ENCODE measurements around the gene GGT1. TPM values are rescaled to one million over a fixed set of nuclear protein-coding genes. Genes with fewer than 3 reads are reported as not detected.

The GGT1 gene
- polyA plus RNA-seq, 1 of the 3 experiments (the other 2 are of a cell fraction), result 1.6 TPM

- TF ChIP-seq CHD2 (IDR thresholded peaks at IDR 0.05; ENCODE audit: low read length, partially characterized antibody) (no peak), NRF1 (IDR thresholded peaks at IDR 0.05; ENCODE audit: low read depth, low read length) (no peak), EZH2phosphoT487 (IDR thresholded peaks at IDR 0.05; ENCODE audit: borderline replicate concordance, low read depth) (no peak), POLR2AphosphoS5 (IDR thresholded peaks at IDR 0.05; ENCODE audit: low read depth, low read length) (no peak), MXI1 (IDR thresholded peaks at IDR 0.05; ENCODE audit: low read depth, low read length) (no peak), SMC3 (IDR thresholded peaks at IDR 0.05; ENCODE audit: low read depth, low read length) (no peak)
Observed at GRCh38 chr22:24585927-24586546, 17.0 kb upstream of the GGT1 start (continued).

- 92% methylated on average over 2 of the region's 5 CpGs for WGBS (ENCODE audit: low lambda C conversion rate)
- Histone ChIP-seq H3K9me2 (no peaks in the 10 kb centered on the region), H3K9ac (no peak overlapping the region), H3K4me1 (ENCODE audit: control insufficient read depth in 1 of 2, insufficient read depth in 2 of 2, low read depth in 1 of 2, low read length in 1 of 2) (peaks cover 10 to 52% of the 10 kb centered on the region in 2 experiments; a peak in 2 of 4 replicates), H3K79me2 (ENCODE audit: insufficient read depth) (no peaks in the 10 kb centered on the region), H3K4me3 (ENCODE audit: low read depth in 2 of 2, low read length in 1 of 2) (no peak overlapping the region), H3K27me3 (ENCODE audit: insufficient read depth) (no peaks in the 10 kb centered on the region), H3K27ac (ENCODE audit: low read depth in 2 of 2, low read length in 1 of 2) (no peak overlapping the region), H4K20me1 (ENCODE audit: insufficient read depth) (no peaks in the 10 kb centered on the region), H3F3A (replicated peaks; ENCODE audit: insufficient read depth) (no peaks in the 10 kb centered on the region), H2AFZ (ENCODE audit: low read depth) (no peak overlapping the region), H3K4me2 (no peak overlapping the region), H3K36me3 (replicated peaks in 1 of 2; ENCODE audit: control insufficient read depth in 1 of 2, insufficient read depth in 2 of 2, low read length in 1 of 2) (peaks cover 0 to 21% of the 10 kb centered on the region in 2 experiments), H3K9me3 (no peaks in the 10 kb centered on the region)
- DNase-seq, result no peak
- no peak for TF ChIP-seq FOSL2 (IDR thresholded peaks at IDR 0.05; ENCODE audit: borderline replicate concordance, low read depth)
- no peak for TF ChIP-seq JUND (IDR thresholded peaks at IDR 0.05)
- TF ChIP-seq SIN3A (IDR thresholded peaks at IDR 0.05; ENCODE audit: borderline replicate concordance, low read depth, low read length), result no peak
- TF ChIP-seq, protein P1, sequence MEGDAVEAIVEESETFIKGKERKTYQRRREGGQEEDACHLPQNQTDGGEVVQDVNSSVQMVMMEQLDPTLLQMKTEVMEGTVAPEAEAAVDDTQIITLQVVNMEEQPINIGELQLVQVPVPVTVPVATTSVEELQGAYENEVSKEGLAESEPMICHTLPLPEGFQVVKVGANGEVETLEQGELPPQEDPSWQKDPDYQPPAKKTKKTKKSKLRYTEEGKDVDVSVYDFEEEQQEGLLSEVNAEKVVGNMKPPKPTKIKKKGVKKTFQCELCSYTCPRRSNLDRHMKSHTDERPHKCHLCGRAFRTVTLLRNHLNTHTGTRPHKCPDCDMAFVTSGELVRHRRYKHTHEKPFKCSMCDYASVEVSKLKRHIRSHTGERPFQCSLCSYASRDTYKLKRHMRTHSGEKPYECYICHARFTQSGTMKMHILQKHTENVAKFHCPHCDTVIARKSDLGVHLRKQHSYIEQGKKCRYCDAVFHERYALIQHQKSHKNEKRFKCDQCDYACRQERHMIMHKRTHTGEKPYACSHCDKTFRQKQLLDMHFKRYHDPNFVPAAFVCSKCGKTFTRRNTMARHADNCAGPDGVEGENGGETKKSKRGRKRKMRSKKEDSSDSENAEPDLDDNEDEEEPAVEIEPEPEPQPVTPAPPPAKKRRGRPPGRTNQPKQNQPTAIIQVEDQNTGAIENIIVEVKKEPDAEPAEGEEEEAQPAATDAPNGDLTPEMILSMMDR (IDR thresholded peaks at IDR 0.05), result no peak
- POLR2A ChIA-PET, result no interaction called here
- CTCF ChIA-PET, result interaction anchor here (0.9 kb wide), 1 partner anchor 14 kb away, joined by 3 read pairs; no protein-coding TSS in a partner anchor
Observed at GRCh38 chr22:24587251-24587650, 15.7 kb upstream of the GGT1 start.

DNA sequence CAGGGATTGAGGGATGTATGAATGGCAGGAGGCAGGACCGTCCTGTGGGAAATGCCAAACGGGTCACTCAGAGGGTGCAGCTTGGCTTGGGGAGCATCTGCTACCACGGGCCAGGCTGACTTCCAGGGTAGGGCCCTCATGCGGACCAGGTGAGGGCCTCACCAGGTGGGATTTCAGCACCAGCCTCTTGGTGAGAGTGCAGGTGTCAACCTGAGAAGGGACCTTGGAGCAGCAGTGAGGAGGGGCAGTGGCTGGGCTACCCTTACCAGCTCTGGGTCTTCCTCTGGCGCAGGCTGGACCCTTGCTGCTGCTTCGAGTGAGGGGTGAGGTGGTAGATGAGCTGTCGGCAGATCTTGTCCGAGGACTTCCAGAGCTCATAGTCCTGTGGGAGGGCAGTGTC is 15.0 kb upstream of the GGT1 start:
- no peaks in the 10 kb centered on the region for H3K9me2 ChIP-seq
- no peak overlapping the region for H3K27ac ChIP-seq (ENCODE audit: low read depth in 2 of 2, low read length in 1 of 2)
- H3K79me2 ChIP-seq (ENCODE audit: insufficient read depth), result no peaks in the 10 kb centered on the region
- H2AFZ ChIP-seq (ENCODE audit: low read depth), result no peak overlapping the region
- H3F3A ChIP-seq (replicated peaks; ENCODE audit: insufficient read depth), result no peaks in the 10 kb centered on the region
- 74% methylated on average over 5 of the region's 8 CpGs for WGBS (ENCODE audit: low lambda C conversion rate)
- no peak overlapping the region for H3K9ac ChIP-seq
- no peak for DNase-seq
- H3K9me3 ChIP-seq, result no peaks in the 10 kb centered on the region
- peaks cover 10 to 50% of the 10 kb centered on the region in 2 experiments; a peak in 2 of 4 replicates for H3K4me1 ChIP-seq (ENCODE audit: control insufficient read depth in 1 of 2, insufficient read depth in 2 of 2, low read depth in 1 of 2, low read length in 1 of 2)
- no peak overlapping the region for H3K4me2 ChIP-seq
- ChIA-PET CTCF (interaction anchor here (0.5 to 0.9 kb wide), 2 partner anchors 14 to 252 kb away, joined by 3 read pairs; no protein-coding TSS in a partner anchor), POLR2A (interaction anchor here (0.6 to 0.7 kb wide), 2 partner anchors 12 to 469 kb away, joined by 3 to 4 read pairs; no protein-coding TSS in a partner anchor)
- no peaks in the 10 kb centered on the region for H3K27me3 ChIP-seq (ENCODE audit: insufficient read depth)
- H3K4me3 ChIP-seq (ENCODE audit: low read depth in 2 of 2, low read length in 1 of 2), result no peak overlapping the region
- peaks cover 0 to 21% of the 10 kb centered on the region in 2 experiments for H3K36me3 ChIP-seq (replicated peaks in 1 of 2; ENCODE audit: control insufficient read depth in 1 of 2, insufficient read depth in 2 of 2, low read length in 1 of 2)
- no peaks in the 10 kb centered on the region for H4K20me1 ChIP-seq (ENCODE audit: insufficient read depth)
- TF ChIP-seq FOXM1 (IDR thresholded peaks at IDR 0.05; ENCODE audit: low read depth) (no peak), TCF12 (IDR thresholded peaks at IDR 0.05) (no peak), GATA2 (CRISPR knock-in tag; IDR thresholded peaks at IDR 0.05) (no peak), MEF2A (IDR thresholded peaks at IDR 0.05; ENCODE audit: borderline replicate concordance, low read depth) (no peak), RAD21 (IDR thresholded peaks at IDR 0.05; ENCODE audit: low read length) (no peak), POLR2AphosphoS5 (IDR thresholded peaks at IDR 0.05; ENCODE audit: low read depth, low read length) (no peak), RFX5 (IDR thresholded peaks at IDR 0.05; ENCODE audit: low read length) (no peak), TAF1 (IDR thresholded peaks at IDR 0.05; ENCODE audit: borderline replicate concordance, low read depth, low read length) (no peak), CHD2 (IDR thresholded peaks at IDR 0.05; ENCODE audit: low read length, partially characterized antibody) (no peak), NFIC (IDR thresholded peaks at IDR 0.05; ENCODE audit: borderline replicate concordance) (no peak), NRF1 (IDR thresholded peaks at IDR 0.05; ENCODE audit: low read depth, low read length) (no peak), USF1 (IDR thresholded peaks at IDR 0.05; ENCODE audit: borderline replicate concordance, low read depth) (no peak), FOXJ3 (CRISPR knock-in tag; IDR thresholded peaks at IDR 0.05) (no peak), ELF1 (IDR thresholded peaks at IDR 0.05) (no peak)
- TF ChIP-seq, protein P2, sequence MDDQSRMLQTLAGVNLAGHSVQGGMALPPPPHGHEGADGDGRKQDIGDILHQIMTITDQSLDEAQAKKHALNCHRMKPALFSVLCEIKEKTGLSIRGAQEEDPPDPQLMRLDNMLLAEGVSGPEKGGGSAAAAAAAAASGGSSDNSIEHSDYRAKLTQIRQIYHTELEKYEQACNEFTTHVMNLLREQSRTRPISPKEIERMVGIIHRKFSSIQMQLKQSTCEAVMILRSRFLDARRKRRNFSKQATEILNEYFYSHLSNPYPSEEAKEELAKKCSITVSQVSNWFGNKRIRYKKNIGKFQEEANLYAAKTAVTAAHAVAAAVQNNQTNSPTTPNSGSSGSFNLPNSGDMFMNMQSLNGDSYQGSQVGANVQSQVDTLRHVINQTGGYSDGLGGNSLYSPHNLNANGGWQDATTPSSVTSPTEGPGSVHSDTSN (IDR thresholded peaks at IDR 0.05), result no peak
- TF ChIP-seq, protein P3, sequence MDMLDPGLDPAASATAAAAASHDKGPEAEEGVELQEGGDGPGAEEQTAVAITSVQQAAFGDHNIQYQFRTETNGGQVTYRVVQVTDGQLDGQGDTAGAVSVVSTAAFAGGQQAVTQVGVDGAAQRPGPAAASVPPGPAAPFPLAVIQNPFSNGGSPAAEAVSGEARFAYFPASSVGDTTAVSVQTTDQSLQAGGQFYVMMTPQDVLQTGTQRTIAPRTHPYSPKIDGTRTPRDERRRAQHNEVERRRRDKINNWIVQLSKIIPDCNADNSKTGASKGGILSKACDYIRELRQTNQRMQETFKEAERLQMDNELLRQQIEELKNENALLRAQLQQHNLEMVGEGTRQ (IDR thresholded peaks at IDR 0.05; ENCODE audit: borderline replicate concordance, low read depth, low read length), result no peak

Data from SK-N-SH (cell line).